Suppressor macrophage (primary cell): Measurements from ENCODE around the gene PLCL1.

ENCODE experiments used
- DNase-seq, 4 experiments: peaks; one replicate each; pipeline ENCODE4 v3.0.0-alpha.2; 2020 to 2022

The PLCL1 gene

GRCh38 chr2:197929008-197929885 lies 124.9 kb downstream of the PLCL1 start:
- DNase-seq: no peak

GRCh38 chr2:197929886-197930227 lies 125.5 kb downstream of the PLCL1 start:
- DNase-seq: no peak

GRCh38 chr2:197930570-197931278 lies 126.3 kb downstream of the PLCL1 start:
- no peak for DNase-seq

DNA sequence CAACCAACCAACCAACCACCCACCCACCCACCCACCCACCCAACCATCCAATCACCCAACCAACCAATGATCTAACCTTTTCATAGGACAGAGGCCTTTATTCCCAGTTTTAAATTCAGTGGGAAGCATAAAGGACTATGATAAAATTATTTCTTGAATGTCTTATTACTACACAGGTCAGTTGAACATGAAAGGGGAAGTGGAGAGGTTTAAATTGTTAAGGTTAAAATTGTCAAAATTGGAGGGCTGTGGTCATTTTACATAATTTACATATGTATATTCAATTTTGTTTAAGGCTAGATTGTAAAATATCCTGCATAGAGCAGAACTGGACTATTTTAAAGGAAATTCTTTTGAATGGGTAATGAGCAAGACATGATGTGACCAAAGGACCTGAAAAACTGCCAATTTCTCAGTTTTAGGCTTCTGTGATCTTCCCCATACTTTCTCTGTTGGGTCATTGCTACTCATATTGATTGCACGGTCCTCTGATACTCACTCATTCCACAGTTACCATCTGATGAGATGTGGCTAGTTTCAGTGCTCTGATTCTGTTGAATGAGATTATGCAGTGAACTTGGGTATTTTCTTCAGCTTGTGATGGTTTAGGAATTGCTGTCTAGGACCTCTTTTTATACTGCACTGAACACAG lies 127.4 kb downstream of the PLCL1 start:
- DNase-seq: peak in 1 of 4 experiments; percentile 11

DNA sequence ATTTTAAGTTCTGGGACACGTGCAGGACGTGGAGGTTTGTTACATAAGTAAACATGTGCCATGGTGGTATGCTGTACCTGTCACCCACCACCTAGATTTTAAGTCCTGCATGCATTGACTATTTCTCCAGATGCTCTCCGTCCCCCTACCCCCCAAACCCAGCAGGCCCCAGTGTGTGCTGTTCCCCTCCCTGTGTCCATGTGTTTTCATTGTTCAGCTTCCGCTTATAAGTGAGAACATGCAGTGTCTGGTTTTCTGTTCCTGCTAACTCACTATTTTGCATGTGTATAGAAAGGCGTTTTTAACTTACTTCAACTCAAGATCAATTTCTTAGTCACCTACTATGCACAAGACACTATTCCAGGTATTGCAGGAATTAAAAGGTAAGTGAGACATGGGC lies 128.0 kb downstream of the PLCL1 start:
- no peak for DNase-seq

DNA sequence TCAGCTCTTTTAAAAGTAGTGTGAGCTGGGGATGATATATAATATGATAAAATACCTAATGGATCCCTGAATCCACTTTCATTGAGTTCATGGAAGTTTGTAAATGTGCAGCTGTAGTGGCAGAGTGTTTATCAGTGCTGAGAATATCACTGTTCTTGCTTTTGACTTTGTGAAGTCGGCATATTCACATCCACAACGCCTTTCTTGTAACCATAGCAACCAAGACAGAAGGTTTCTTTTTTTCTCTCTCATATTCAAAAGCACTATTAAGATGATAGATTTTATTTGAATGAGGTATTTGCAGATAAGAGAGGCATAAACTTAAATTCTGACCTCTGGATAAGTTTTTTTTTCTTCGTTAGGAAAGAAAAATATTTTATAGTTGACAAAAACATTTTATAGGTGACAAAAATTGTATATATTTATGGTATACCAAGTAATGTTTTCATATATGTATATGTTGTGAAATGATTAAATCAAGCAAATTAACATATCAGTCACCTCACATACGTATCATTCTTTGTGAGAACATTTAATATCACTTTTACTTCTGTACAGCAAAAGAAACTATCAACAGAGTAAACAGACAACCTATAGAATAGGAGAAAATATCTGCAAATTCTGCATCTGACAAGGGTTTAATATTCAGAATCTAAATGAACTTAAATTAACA lies 130.0 kb downstream of the PLCL1 start:
- DNase-seq: no peak

GRCh38 chr2:197934934-197935289 lies 130.5 kb downstream of the PLCL1 start:
- DNase-seq: no peak

DNA sequence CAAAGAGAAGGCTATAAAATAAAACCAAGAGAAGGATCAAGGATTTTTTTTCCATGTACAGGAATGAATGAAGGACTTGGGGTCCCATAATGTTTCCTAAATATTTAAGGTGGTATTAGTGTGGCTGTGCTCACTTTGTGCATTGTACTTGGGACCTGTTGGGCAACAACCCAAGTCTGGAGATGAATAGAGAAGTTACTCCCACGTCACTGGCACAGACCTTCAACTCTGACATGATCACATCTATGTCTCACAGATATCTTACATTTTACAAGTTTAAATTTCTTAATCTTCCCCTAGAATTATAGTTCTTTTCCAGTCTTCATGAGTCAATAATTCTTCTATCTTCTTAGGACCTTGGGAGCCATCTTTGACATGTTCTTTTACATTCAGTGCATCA lies 133.4 kb downstream of the PLCL1 start:
- DNase-seq: peak; percentile 56 to 83 (median 66)

DNA sequence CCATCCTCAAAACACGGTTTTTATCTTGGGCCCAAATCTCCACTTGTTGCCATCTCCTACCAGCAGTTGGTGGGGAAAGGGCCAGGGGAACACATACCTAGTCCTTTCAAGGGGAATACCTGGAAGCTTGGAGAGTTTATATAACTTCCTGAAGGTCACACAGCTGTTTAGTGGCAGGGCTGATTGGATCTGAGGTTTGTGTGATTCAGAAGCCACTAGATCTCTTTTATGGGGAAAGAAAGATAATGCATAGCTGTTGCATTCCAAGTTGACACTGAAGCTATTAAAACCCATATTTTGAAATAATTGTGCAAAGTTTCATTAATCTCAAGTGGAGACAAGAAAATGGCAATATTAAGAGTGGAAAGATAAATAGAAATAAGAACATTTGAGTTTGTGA lies 134.2 kb downstream of the PLCL1 start:
- no peak for DNase-seq

DNA sequence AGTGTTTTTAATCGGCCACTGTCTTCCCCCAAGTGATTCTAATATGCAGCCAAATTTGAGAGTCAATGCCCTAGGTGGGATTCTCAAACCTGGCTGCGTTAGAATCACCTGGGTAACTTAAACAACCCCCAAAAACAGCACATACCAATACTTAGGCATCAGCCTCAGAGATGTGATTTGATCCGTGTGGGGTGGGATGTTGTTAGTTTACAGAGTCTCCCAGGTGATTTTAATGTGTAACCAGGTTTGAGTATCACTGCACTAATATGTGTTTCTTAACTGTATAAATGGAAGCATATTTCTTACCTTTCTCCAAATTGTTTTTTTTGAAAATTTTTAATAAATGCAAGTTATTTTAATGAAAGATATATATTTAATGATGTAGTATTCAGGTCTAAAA lies 135.4 kb downstream of the PLCL1 start:
- DNase-seq: no peak

GRCh38 chr2:197940382-197940781 lies 136.0 kb downstream of the PLCL1 start:
- DNase-seq: no peak

GRCh38 chr2:197941715-197942114 lies 137.3 kb downstream of the PLCL1 start:
- no peak for DNase-seq

GRCh38 chr2:197943731-197944130 lies 139.3 kb downstream of the PLCL1 start:
- DNase-seq: no peak

DNA sequence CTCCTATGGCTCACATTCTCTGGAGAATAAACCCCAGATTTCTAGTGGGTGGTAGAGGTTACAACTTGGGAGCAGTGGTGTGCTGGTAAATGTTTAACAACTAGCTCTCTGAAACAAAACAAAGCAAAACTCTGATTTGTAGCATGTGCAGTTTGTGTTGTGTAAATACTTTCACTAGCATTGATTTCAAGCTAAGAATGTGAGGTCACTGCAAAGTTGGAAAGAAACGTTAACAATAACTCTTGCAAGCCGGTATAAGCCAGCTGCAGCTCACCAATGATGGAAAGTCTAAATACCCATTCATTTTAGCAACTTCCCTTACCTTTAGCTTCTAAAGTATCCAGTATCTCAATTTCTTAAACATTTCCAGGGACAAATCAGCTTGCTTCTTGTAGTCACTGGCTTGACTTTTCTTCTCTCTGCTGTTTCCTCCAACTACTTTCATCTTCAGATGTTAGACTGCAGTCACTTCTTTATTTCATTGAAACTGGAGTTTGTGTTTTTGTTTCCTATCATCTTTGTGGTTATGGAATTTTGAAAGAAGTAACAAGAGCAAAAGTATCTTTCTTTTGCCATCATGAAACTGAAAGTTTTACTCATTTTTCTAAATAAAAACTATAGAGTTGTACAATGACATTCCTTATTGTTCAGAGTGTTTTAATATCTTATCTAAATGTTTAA lies 140.2 kb downstream of the PLCL1 start:
- no peak for DNase-seq

DNA sequence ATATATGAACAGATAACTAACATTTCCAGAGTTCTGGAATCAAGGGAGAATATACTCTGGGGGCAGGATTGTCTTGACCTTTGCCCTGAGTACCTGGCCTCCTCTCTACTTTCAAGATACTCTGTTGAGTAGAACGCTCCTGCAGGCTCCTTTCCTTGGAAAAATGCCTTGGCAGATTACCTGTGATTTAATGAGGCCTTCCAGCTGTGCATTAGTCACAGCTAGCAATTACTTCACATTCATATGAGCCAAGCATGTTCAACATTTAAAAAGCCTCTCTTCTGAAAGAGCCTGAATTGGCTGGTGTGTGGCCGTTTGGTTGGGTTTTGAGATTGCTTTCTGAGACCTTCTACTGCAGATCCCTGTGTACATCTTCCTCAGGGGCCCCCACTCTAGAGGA lies 142.2 kb downstream of the PLCL1 start:
- DNase-seq: no peak

GRCh38 chr2:197947219-197947757 lies 142.9 kb downstream of the PLCL1 start:
- no peak for DNase-seq

DNA sequence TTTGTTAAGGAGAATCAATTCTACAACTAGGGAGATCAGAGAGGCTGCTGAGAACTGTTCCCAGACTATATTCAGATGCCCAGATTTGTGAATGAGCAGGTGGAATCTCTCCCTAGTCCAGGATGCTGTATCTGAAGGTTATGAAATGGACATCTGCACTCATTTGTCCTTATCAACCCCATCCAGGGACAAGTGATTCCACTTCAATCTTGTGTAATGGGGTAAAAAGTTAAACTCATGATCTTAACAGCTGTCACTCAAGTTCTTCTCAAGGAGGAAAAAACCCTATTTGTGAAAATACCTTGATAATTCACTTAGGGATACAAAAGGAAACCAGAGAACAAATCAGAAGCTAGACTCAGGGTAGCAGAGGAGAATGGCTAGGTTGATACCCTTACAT lies 144.8 kb downstream of the PLCL1 start:
- DNase-seq: no peak

GRCh38 chr2:197950006-197950405 lies 145.6 kb downstream of the PLCL1 start:
- DNase-seq: no peak

DNA sequence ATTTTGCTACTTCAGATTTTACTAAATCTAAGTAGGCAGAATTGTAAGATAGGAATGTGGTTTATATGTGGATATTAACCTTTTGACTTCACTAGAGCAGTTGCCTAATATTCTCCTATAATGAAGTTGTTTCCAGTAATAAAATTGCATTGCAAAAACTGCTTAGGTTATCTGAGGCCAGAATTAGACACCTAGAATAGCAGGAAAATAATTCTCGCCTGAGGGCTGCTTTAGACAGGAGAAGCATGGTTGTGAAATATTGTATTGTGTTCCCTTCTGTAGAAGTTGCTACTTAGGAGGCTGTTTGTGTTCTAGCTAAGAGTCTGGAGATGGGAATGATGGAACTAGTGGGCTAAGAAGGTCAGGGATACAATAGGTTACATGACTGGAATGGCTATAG lies 146.3 kb downstream of the PLCL1 start:
- no peak for DNase-seq

- peak; percentile 18 to 73 (median 47) for DNase-seq
Measured at GRCh38 chr2:197952540-197953202, 148.3 kb downstream of the PLCL1 start.

DNA sequence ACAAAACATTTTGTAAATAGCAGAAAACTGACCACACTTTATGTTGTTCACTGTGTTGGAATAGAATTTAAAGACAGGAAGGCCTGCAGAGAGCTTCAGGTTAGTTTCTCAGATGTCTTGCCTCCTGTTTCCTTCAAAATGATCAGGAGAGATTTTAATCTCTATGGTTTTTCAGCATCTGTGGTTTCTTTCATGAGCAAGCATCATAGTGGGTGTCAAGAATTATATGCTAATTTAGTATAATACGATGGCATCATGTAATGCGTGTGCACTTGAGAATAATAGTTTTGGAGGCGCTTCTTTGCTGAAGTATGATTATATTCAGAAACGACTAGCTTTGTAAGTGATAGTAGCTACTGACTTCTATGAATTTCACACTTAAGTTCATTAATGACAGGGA lies 149.9 kb downstream of the PLCL1 start:
- no peak for DNase-seq
